Measurements from ENCODE around the gene DNAJB8.

Gene DNAJB8

DNA sequence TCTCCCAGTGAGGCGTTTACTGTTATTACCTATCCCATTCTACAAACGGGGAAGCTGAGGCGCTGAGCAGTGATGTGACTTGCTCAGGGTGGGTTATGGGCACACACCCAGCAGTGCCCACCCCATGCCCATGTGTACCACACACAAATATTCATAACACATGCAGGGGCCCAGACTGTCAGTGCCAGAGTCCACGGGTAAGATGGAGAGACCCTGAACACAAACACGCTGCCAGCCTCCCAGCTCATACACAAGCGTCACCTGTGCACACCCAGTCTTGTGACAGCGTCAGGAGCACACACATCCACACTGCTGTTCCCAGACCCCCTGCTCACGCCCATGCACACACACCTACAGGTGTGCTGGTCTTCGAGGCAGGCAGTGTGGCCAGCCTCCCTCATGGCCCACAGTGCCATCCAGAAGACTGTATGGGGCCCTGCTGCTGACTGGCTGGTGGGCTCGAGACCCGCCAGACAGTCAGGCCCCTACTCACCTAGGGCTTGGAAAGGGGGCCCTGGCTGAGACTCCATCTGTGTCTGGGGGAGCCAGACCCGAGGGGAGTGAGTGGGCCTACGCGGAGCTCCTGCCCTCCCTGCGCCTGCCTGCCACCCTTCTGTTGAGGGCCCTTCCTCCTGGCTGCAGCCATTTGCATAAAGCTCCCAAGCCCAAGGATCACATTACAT is 39.4 kb downstream of the DNAJB8 start:
- DNase-seq (ENCODE audit: low spot score), result no peak

- peak; percentile 67 for DNase-seq (ENCODE audit: low spot score)
Measured at GRCh38 chr3:128426128-128426921, 40.4 kb downstream of the DNAJB8 start.

GRCh38 chr3:128425846-128426127 is 40.9 kb downstream of the DNAJB8 start:
- no peak for DNase-seq (ENCODE audit: low spot score)

DNA sequence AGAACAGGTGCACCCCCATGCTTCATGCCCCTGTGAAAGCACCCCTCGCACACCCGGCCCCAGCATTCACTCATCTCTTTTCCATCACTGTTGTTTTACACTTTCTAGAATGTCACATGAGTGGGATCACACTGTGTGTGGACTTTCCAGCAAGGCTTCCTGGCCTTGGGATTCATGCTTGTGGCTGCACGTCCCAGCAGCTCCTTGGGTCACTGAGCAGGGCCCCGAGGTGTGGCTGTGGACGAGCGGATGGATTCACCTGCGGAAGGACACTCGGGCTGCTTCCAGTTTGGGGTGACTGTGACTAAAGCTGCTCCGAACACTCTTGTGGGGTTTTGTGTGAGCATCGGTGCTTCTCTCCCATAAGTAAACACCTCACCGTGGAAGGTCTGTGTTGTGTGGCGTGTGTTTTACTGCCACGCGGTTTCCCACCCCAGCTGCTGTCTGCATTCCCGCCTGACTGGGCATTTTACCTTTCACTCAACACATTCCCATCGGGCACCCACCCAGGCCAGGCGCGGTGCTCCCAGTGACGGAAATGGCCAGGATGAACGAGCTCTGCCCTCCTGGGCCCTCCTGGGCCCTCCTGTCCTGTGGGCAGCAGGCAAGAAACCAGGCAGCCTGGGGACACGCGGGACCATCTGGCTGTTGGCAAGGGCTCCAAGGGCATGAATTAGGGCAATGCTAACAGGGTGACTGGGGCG is 41.4 kb downstream of the DNAJB8 start:
- no peak for DNase-seq (ENCODE audit: low spot score)

- DNase-seq (ENCODE audit: low spot score), result no peak
Measured at GRCh38 chr3:128424508-128425069, 42.1 kb downstream of the DNAJB8 start.

DNA sequence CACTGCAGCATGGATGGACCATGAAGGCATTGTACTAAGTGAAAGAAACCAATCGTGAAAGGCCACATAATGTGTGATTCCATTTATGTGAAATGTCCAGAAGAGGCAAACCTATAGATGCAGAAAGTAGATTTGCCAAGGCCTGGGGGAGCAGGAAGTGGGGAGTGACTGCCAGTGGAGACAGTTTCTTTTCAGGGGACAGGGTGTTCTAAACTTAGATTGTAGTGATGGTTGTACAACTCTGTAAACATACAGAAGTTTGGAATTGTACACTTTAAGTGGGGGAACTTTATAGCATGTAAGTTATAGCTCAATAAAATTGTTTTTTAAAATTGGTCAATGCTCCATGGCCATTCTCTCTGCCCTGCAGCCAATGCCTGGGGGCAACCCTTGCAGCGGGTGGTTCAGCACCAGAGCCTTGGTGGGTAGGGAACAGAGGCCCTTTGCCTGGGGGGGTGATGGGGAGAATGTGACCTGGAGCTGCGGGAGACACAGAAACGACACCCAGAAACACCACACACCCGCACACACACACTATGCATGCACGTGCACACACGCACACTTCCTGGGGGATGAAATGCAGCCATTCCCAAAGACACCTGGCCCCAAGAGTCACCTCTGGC is 43.1 kb downstream of the DNAJB8 start:
- no peak for DNase-seq (ENCODE audit: low spot score)

DNA sequence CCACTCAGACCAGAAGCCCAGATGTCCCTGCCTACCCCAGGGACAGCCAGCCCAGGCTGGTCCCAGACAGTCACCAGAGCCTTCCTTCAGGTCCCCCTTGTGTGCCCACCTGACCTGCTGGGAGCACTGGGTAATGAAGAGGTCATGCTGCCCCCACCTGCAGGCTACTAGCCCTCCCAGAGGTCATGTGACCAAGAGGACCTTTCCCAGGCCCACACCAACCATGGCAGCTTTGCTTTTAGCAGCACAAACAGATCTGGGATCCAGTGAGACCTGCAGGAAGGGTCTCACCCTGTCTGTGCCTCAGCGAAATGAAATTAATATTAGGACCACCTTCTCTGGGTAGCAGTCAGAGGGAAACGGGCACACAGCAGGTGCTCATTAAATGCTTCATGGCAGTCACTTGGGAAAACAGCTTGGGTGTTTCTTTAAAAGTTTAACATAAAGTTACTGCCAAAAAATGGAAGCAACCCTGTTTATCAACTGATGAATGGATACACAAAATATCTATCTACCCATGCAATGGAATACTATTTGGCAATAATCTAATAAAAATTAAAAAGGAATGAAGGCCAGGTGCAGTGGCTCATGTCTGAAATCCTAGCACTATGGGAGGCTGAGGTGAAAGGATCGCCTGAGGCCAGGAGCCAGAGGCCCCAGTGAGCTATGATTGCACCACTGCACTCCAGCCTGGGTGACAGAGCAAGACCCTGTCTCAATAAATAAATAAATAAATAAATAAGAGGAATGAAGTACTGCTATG is 43.7 kb downstream of the DNAJB8 start:
- DNase-seq (ENCODE audit: low spot score), result no peak

GRCh38 chr3:128421966-128422365 is 44.7 kb downstream of the DNAJB8 start:
- DNase-seq (ENCODE audit: low spot score), result no peak

- DNase-seq (ENCODE audit: low spot score), result no peak
Measured at GRCh38 chr3:128421439-128421836, 45.3 kb downstream of the DNAJB8 start.

- no peak for DNase-seq (ENCODE audit: low spot score)
Measured at GRCh38 chr3:128420720-128421438, 45.8 kb downstream of the DNAJB8 start.

- DNase-seq (ENCODE audit: low spot score), result no peak
Measured at GRCh38 chr3:128420289-128420688, 46.4 kb downstream of the DNAJB8 start.

DNA sequence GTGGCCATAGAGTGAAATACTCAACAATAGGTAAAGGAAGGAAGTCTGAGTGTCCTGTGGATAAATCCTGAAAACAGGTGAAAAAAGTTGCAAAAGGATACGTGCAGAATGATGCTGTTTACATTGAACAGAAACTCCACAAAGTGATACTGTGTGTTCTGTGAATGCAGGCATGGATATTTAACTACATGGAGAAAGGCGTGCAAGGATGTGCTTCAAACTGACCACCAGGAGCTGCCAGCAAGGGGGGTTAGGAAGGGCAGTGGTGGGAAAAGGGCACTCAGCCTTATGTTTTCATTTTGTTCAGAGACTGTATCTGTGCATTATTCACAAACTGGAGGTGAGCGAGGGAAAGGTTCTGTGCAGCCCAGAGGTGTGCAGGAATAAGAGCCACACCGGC is 47.4 kb downstream of the DNAJB8 start:
- DNase-seq (ENCODE audit: low spot score), result no peak

- no peak for DNase-seq (ENCODE audit: low spot score)
Measured at GRCh38 chr3:128418900-128419299, 47.8 kb downstream of the DNAJB8 start.

- DNase-seq (ENCODE audit: low spot score), result no peak
Measured at GRCh38 chr3:128416578-128417211, 50.0 kb downstream of the DNAJB8 start.

DNA sequence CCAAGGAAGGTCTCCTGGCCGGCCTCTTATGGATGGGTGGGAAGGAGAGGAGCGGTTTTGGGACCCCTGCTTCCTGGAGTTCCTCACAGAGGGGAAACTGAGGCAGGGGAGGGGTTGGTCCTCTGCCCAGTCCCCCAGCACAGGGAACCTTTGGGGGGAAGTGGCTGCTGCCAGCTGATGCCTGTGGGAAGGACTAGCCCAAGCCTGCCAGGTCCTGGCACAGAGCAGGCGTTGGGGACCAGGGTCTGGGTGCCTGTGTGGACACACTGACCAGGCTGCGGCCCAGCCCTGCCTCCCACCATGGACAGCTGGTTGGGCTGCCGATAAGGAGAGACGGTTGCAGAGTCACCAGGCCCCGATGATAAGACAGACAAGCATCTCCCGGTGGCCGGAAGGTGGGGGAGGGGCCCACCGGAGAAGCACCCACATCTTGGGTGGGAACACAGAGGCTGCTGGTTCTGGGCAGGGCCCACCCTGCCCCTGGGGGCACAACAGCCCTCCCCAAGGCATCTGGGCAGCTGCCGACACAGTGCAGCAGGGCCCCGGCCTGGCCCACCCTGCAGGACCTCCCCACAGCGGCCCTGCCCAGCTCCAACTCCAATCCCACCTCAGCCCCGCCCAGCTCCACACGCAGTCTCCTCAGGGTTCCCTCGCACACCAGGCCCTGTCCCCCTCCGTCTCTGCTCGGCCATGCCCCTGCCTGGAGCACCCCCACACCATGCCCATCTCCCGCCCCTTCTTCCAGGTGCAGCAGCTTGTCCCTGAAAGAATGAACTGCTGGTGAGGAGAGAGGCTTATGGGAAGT is 50.7 kb downstream of the DNAJB8 start:
- peak; percentile 63 for DNase-seq (ENCODE audit: low spot score)

DNA sequence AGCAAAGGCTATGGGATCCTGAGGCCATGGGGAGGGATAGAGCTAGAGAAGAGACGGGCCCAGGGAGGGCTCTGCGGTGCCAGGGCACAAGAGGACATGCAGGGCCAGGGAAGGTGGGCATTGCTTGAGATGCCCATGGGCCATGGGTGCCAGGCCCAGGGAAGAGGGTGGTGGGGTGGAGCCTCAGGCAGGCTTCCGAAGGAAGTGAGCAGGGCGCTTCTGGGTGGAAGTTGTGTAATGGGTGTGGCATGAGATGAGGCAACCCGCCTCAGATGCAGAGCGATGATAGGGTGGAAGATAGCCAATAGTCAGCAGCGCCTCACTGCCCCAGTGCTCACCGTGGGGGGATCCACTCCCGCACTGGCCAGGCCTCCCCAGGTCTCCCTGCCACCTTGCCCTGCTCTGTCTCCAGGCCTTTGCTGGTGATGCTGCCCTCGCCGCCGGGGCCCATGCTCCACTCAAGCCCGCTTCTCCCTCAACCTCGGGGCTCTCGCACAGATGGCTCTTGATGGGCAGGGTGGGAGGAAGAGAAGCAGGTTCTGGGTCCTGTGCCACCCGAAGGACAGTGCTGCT is 51.4 kb downstream of the DNAJB8 start:
- no peak for DNase-seq (ENCODE audit: low spot score)

DNA sequence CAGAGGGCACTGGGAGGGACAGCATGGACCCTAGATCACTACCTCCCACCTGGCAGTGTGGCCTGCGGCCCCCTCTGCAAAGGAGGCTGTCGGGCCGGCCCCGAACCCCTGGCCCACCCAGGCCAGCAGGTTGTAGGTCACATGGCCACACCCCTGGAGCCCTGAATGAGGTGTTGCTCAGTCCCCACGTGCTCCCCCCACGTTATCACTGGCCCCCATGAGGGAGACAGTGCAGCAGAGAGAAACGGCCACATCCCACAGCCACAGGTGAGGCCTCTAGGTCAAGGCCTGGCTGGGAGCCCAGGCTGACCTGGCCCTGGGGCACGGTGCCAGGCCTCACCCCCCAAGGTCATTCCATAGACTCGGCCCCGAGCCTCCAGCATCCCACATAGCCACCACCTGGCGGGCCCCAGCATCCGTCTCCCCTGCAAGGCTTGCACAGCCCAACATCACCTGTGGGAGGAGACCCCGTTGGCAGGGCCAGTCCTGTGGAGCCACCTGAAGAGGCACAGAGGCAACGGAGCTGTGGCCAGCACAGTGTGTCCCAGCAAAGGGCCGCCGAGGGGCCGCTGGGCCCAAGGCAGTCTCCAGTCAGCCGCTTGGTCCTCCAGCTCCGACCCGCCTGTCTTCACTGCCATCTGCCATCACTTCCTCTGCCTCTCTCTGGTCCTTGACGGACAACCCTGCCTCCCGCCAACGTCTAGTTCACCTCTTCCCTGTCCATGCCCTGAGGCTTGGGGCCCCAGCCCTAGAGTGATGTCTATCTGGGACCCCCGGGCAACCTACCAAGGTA is 53.1 kb downstream of the DNAJB8 start:
- no peak for DNase-seq (ENCODE audit: low spot score)

DNA sequence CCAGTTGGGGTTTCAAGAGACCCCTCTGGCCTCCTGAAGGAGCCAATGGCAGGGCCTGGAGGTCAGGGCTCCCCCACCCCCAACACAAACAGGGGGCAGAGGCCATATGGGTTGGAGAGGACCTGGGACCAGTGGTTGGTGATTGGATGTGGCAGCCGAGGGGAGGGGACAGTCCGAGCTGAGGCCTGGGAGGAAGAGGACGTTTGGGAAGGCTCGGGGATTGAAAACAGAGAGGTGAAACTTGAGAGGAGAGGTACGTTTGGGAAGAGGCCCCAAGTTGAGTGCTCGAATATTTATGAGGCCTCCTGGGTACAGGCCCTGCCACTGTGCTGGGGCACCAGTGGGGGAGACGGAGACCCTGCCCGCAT is 53.7 kb downstream of the DNAJB8 start:
- peak; percentile 79 for DNase-seq (ENCODE audit: low spot score)
